Uterus (tissue), 4 donors: ENCODE data around the gene DND1. TPM values are rescaled to one million over a fixed set of nuclear protein-coding genes. Genes with fewer than 3 reads are reported as not detected.

Experiments used
- DNase-seq, 2 donors: peaks; one replicate each; pipeline ENCODE4 v3.0.0-alpha.2; 2019 to 2020
- H3K27ac ChIP-seq, 2 donors: fragments of 200-600 bp; sonication (generic); 1 replicate in 1 of 2; 2 replicates in 1 of 2; pipeline ENCODE4 v1.5.1; 2016 to 2018
- H3K27me3 ChIP-seq, 2 donors: fragments of 200-600 bp; sonication (generic); one replicate each; pipeline ENCODE4 v1.5.1; 2018 to 2019; ENCODE audit warnings: control low read depth in 1 of 2
- H3K36me3 ChIP-seq, 2 donors: fragments of 200-600 bp; sonication (generic); one replicate each; pipeline ENCODE4 v1.5.1; 2019; ENCODE audit warnings: control low read depth in 1 of 2
- H3K4me1 ChIP-seq, 2 donors: fragments of 200-600 bp; sonication (generic); one replicate each; pipeline ENCODE4 v1.5.1; 2018 to 2019; ENCODE audit warnings: control low read depth in 1 of 2
- H3K4me3 ChIP-seq, 2 donors: fragments of 200-600 bp; sonication (generic); 1 replicate in 1 of 2; 2 replicates in 1 of 2; pipeline ENCODE4 v1.5.1; 2018 to 2019; ENCODE audit warnings: mild to moderate bottlenecking in 1 of 2
- H3K9me3 ChIP-seq, 2 donors: fragments of 200-600 bp; sonication (generic); one replicate each; pipeline ENCODE4 v1.5.1; 2019; ENCODE audit warnings: control low read depth in 1 of 2
- POLR2A ChIP-seq, 2 donors: fragments of 450-650 bp; IDR thresholded peaks; one replicate each; pipeline ENCODE4 v1.6.1; 2016; ENCODE audit warnings: antibody characterized with exemption in 2 of 2, mild to moderate bottlenecking in 1 of 2, moderate library complexity in 1 of 2
- intact Hi-C: fragments of 100-400 bp; cut with DNase I; formaldehyde crosslinking; loops from one replicate; pipeline ENCODE4 v1.15.1; 2023; ENCODE audit warnings: low total_unique reads
- total RNA-seq, 4 donors: library from RNA; depleted of rRNA in 3 of 4; stranded (reverse); fragments of >200 nt in 3 of 4; gene quantifications; one replicate each; pipeline versions ENCODE4 v1.1.0 to v1.2.4, GENCODE V29; 2014 to 2023
- TF ChIP-seq, protein P1 (sequence below), 4 experiments: fragments of 200-600 bp in 2 of 4; fragments of 450-650 bp in 2 of 4; sonication (generic) in 2 of 4; IDR thresholded peaks; one replicate each; pipeline ENCODE4 v1.5.1; 2016 to 2019; ENCODE audit warnings: antibody characterized with exemption in 4 of 4, mild to moderate bottlenecking in 2 of 4, moderate library complexity in 1 of 4
- donor health status: DM: yes; HTN: yes; CAD: no.

DND1 gene
- total RNA-seq, 4 donors from 2014 or later = 0.28 to 2.6 (median 0.92) TPM

GRCh38 chr5:140632366-140633020 is 40.9 kb downstream of the DND1 start:
- Histone ChIP-seq H3K27me3 (no peaks in the 10 kb centered on the region), H3K9me3 (no peaks in the 10 kb centered on the region), H3K27ac (peak overlapping the region; percentile 56 to 61), H3K4me1 (no peaks in the 10 kb centered on the region), H3K36me3 (no peaks in the 10 kb centered on the region), H3K4me3 (peak overlapping the region; percentile 32 to 45)
- DNase-seq = peak; percentile 31 to 52
- TF ChIP-seq POLR2A (IDR thresholded peaks at IDR 0.05) = peak in 1 of 2 donors; percentile 13
- TF ChIP-seq, protein P1, sequence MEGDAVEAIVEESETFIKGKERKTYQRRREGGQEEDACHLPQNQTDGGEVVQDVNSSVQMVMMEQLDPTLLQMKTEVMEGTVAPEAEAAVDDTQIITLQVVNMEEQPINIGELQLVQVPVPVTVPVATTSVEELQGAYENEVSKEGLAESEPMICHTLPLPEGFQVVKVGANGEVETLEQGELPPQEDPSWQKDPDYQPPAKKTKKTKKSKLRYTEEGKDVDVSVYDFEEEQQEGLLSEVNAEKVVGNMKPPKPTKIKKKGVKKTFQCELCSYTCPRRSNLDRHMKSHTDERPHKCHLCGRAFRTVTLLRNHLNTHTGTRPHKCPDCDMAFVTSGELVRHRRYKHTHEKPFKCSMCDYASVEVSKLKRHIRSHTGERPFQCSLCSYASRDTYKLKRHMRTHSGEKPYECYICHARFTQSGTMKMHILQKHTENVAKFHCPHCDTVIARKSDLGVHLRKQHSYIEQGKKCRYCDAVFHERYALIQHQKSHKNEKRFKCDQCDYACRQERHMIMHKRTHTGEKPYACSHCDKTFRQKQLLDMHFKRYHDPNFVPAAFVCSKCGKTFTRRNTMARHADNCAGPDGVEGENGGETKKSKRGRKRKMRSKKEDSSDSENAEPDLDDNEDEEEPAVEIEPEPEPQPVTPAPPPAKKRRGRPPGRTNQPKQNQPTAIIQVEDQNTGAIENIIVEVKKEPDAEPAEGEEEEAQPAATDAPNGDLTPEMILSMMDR (IDR thresholded peaks at IDR 0.05) = no peak
- intact Hi-C loops = no loop called here

DNA sequence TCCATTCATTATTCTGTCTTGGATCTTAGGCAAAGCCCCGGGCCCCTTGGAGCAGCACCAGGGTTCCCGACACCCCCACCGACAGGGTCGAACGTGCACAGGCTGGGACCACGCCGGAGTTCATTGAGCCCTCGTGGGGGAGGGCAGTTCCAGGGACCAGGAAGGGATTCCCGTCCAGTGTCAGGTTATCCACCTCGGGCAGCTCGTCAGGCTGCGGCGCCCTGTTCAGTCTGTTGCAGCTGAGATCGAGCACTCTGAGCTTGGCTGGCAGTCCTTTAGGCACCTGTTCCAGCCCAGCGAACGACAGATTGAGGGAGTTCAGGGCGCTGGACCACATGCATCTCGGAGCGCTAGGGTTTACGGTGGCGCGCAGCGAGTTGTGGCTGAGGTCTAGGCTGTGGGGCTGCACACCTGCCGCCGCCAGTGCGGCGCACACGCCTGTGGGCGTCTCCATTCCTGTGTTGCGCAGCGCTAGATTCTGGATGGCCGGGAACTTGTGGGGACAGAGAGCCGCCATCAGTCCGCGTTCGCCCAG is 41.5 kb downstream of the DND1 start:
- no peak for DNase-seq
- Histone ChIP-seq H3K9me3 (no peaks in the 10 kb centered on the region), H3K36me3 (no peaks in the 10 kb centered on the region), H3K4me3 (peak overlapping the region; percentile 32 to 45), H3K27me3 (no peaks in the 10 kb centered on the region), H3K27ac (peak overlapping the region; percentile 56 to 61), H3K4me1 (no peaks in the 10 kb centered on the region)
- intact Hi-C loops = no loop called here
- no peak for TF ChIP-seq POLR2A (IDR thresholded peaks at IDR 0.05)
- TF ChIP-seq, protein P1 (IDR thresholded peaks at IDR 0.05) = no peak

GRCh38 chr5:140631036-140631417 is 42.3 kb downstream of the DND1 start:
- H3K27me3 ChIP-seq = no peaks in the 10 kb centered on the region
- H3K27ac ChIP-seq = no peak overlapping the region
- TF ChIP-seq, protein P1 (IDR thresholded peaks at IDR 0.05) = no peak
- no peak for TF ChIP-seq POLR2A (IDR thresholded peaks at IDR 0.05)
- no peaks in the 10 kb centered on the region for H3K9me3 ChIP-seq
- H3K4me1 ChIP-seq = no peaks in the 10 kb centered on the region
- no peak for DNase-seq
- intact Hi-C loops = no loop called here
- H3K36me3 ChIP-seq = no peaks in the 10 kb centered on the region
- H3K4me3 ChIP-seq = no peak overlapping the region

DNA sequence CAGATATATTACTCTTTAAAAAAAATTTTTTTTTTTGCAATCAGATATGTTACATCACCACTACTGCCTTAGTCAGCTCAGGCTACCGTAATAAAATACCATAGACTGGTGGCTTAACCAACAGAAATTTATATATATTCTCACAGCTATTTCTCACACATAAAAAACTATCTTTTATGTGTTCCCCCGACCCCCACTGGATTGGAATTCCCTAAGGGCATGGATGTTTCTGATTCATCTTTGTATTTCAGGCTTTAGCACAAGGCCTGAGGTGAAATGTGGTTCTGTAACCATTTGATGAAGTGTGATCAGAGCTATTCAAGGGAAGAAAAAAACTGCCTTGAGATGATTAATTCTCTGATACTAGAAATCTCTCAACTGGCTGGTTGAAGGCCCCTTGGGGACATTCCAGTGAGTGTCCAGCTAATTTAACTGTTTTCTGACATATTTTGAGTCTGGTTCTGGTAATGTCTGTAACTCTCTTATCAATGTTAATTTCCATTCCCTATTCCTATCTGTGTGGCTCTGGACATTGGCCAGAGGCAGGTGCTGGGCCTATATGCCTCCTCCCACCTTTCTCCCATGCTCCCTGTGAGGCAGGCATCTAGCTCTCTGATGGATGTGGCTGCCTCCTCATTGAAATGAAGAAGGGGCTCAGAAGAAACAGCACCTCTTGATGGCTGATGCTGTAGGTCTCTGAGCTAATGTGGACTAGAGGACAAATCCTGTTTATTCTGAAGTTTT is 42.9 kb downstream of the DND1 start:
- DNase-seq = no peak
- Histone ChIP-seq H3K27me3 (no peaks in the 10 kb centered on the region), H3K36me3 (no peaks in the 10 kb centered on the region), H3K4me1 (no peaks in the 10 kb centered on the region), H3K4me3 (no peak overlapping the region), H3K27ac (no peak overlapping the region), H3K9me3 (no peaks in the 10 kb centered on the region)
- TF ChIP-seq, protein P1 (IDR thresholded peaks at IDR 0.05) = no peak
- no peak for TF ChIP-seq POLR2A (IDR thresholded peaks at IDR 0.05)
- intact Hi-C loops = no loop called here

DNA sequence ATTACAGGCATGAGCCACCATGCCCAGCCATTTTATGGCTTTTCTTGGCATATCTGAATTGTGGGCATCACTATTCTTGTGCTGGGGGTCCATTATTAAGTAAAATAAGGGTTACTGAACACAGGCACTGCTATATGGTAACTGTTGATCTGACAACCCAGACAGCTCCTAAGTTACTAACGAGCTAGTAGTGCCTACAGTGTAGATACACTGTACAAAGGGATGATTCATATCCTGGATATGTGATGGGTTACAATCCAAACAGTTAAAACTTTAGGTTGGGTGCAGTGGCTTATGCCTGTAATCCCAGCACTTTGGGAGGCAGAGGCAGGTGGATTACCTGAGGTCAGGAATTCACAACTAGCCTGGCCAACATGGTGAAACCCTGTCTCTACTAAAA is 44.7 kb downstream of the DND1 start:
- Histone ChIP-seq H3K27me3 (no peaks in the 10 kb centered on the region), H3K27ac (no peak overlapping the region), H3K36me3 (no peaks in the 10 kb centered on the region), H3K4me3 (no peak overlapping the region), H3K9me3 (no peaks in the 10 kb centered on the region), H3K4me1 (no peaks in the 10 kb centered on the region)
- no peak for DNase-seq
- intact Hi-C loops = no loop called here
- TF ChIP-seq, protein P1 (IDR thresholded peaks at IDR 0.05) = no peak
- TF ChIP-seq POLR2A (IDR thresholded peaks at IDR 0.05) = no peak
